ELR (cell line): ENCODE measurements around the gene C6orf120.

ENCODE experiments used
- DNase-seq: peaks from one replicate; pipeline ENCODE4 v3.0.0-alpha.2; 2015; ENCODE audit warnings: low read depth

Gene C6orf120

GRCh38 chr6:169725125-169726048 is 23.5 kb downstream of the C6orf120 start:
- peak; percentile 91 for DNase-seq

GRCh38 chr6:169726049-169726400 is 24.1 kb downstream of the C6orf120 start:
- DNase-seq: no peak

GRCh38 chr6:169726963-169727362 is 25.0 kb downstream of the C6orf120 start:
- DNase-seq: no peak

- no peak for DNase-seq
Observed at GRCh38 chr6:169729961-169730360, 28.0 kb downstream of the C6orf120 start.

- DNase-seq: no peak
Observed at GRCh38 chr6:169738204-169738975, 36.5 kb downstream of the C6orf120 start.

- no peak for DNase-seq
Observed at GRCh38 chr6:169738976-169739529, 37.1 kb downstream of the C6orf120 start.

GRCh38 chr6:169741344-169741743 is 39.4 kb downstream of the C6orf120 start:
- no peak for DNase-seq

- DNase-seq: no peak
Observed at GRCh38 chr6:169745405-169745804, 43.5 kb downstream of the C6orf120 start.

GRCh38 chr6:169746556-169746955 is 44.6 kb downstream of the C6orf120 start:
- no peak for DNase-seq

GRCh38 chr6:169751242-169752073 is 49.5 kb downstream of the C6orf120 start, which contains the start of the genes DYNLT2 and ERMARD:
Gene DYNLT2, minus strand, starts transcription at chr6:169751572. Its CDS starts 114 bp downstream, at chr6:169751458.
Gene ERMARD, plus strand, starts transcription at chr6:169751622. Its CDS starts 36 bp downstream, at chr6:169751658.
- DNase-seq: peak; percentile 96

GRCh38 chr6:169752074-169752623 is 50.2 kb downstream of the C6orf120 start:
- DNase-seq: peak; percentile 29
